Epithelial cell of proximal tubule (primary cell): Measurements from ENCODE around the gene CUBN. TPM values are rescaled to one million over a fixed set of nuclear protein-coding genes. Genes with fewer than 3 reads are reported as not detected.

Experiments
- DNase-seq: peaks from one replicate; pipeline ENCODE4 v3.0.0-alpha.2; 2011; ENCODE audit warnings: low read depth
- H3K4me3 ChIP-seq: 2 replicates; pipeline ENCODE4 v1.5.1; 2011; ENCODE audit warnings: low read depth, mild to moderate bottlenecking, low read length
- CTCF ChIP-seq: conservative IDR thresholded peaks from 2 replicates; pipeline ENCODE4 v1.5.1; 2012; ENCODE audit warnings: low read depth, mild to moderate bottlenecking, low read length
- total RNA-seq: library from RNA; depleted of rRNA; stranded (reverse); fragments of >200 nt; gene quantifications from 2 replicates; pipeline ENCODE4 v1.2.3, GENCODE V29; 2015

The CUBN gene
- total RNA-seq, 1 donor from 2014 or later, result 0.17 TPM

- no peak for TF ChIP-seq CTCF
- no peak for DNase-seq
Observed at GRCh38 chr10:16984242-16984641, 145.4 kb downstream of the CUBN start.

GRCh38 chr10:16976803-16977202 is 152.8 kb downstream of the CUBN start:
- no peak overlapping the region for H3K4me3 ChIP-seq
- no peak for DNase-seq
- TF ChIP-seq CTCF, result no peak

More at GRCh38 chr10:16984242-16984641, 145.4 kb downstream of the CUBN start:
- no peak overlapping the region for H3K4me3 ChIP-seq

- H3K4me3 ChIP-seq, result no peak overlapping the region
- TF ChIP-seq CTCF, result peak; percentile 13
- DNase-seq, result no peak
Observed at GRCh38 chr10:16975188-16975587, 154.4 kb downstream of the CUBN start.

- no peak overlapping the region for H3K4me3 ChIP-seq
- no peak for TF ChIP-seq CTCF
- DNase-seq, result peak; percentile 64
Observed at GRCh38 chr10:16968416-16969041, 161.1 kb downstream of the CUBN start.

GRCh38 chr10:16967866-16968415 is 161.7 kb downstream of the CUBN start:
- TF ChIP-seq CTCF, result no peak
- DNase-seq, result no peak
- H3K4me3 ChIP-seq, result no peak overlapping the region

- H3K4me3 ChIP-seq, result no peak overlapping the region
- no peak for TF ChIP-seq CTCF
- no peak for DNase-seq
Observed at GRCh38 chr10:16966991-16967865, 162.4 kb downstream of the CUBN start.
